Measurements from ENCODE around the gene BRINP1.

The BRINP1 gene

DNA sequence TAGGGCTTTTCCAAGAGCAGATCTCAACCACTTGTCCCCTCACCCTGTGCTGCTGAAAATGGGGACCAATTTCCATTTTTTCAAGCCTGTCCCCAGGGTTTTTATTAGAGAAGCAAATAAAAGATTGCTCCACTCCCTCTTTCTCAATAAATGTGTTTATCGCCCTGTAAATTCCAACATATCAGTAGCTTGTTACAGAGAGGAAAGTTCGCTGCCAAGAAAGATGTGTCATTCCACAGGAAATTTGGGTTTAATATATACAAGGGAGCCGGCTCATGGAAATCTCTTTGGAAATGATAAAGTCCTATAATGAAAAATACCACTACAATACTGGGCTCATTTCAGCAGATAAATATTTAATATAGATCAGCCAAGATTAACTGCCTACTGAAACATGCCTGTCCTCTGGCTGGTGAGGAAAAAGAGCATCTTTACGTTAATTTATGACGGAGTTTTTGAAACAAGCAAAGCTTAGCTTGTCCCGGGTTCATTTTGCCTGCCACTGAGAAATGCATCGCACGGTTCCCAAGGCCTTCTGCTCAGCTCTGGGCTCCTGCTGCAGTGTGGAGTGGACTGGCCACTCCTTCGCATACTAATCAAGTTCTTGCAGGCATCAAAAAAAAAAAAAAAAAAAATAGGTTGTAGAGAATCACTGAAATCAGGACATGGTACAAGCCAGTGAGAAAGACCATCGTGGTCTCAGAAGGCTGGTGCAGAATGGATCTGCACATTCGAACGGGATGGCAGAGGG lies 84.5 kb downstream of the BRINP1 start:
- Mint-ChIP-seq H3K9me3 (no peaks in the 10 kb centered on the region), H3K36me3 (ENCODE audit: insufficient read depth) (no peaks in the 10 kb centered on the region), H3K27ac (ENCODE audit: low read depth) (no peak overlapping the region), H3K4me3 (no peak overlapping the region), H3K4me1 (no peaks in the 10 kb centered on the region), H3K27me3 (no peaks in the 10 kb centered on the region)
- no peak for DNase-seq (ENCODE audit: low spot score in 2 of 2)
- ATAC-seq (replicated peaks; ENCODE audit: extremely low read depth, poor library complexity, severe bottlenecking): no peak

DNA sequence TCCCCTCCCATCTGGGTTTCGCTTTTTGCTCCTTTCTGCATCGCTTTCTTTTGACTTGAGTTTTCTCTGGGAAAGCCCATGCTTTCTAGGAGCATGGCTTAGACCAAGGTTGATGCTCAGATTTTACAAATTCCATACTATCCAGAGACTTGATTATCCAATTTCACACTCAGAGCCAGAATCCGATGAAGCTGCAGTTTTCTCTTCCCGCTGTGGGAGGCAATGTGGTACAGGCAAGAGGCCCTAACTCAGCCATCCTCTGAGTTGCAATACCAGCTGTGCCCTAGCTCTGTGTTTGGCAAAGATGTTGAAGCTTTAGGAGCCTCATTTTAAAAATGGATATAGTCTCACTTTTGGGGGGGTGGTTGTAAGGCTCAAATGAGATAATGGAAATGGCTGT lies 85.1 kb downstream of the BRINP1 start:
- ATAC-seq (replicated peaks; ENCODE audit: extremely low read depth, poor library complexity, severe bottlenecking): no peak
- no peak for DNase-seq (ENCODE audit: low spot score in 2 of 2)
- Mint-ChIP-seq H3K27ac (ENCODE audit: low read depth) (no peak overlapping the region), H3K9me3 (no peaks in the 10 kb centered on the region), H3K4me3 (no peak overlapping the region), H3K27me3 (no peaks in the 10 kb centered on the region), H3K36me3 (ENCODE audit: insufficient read depth) (no peaks in the 10 kb centered on the region), H3K4me1 (no peaks in the 10 kb centered on the region)

DNA sequence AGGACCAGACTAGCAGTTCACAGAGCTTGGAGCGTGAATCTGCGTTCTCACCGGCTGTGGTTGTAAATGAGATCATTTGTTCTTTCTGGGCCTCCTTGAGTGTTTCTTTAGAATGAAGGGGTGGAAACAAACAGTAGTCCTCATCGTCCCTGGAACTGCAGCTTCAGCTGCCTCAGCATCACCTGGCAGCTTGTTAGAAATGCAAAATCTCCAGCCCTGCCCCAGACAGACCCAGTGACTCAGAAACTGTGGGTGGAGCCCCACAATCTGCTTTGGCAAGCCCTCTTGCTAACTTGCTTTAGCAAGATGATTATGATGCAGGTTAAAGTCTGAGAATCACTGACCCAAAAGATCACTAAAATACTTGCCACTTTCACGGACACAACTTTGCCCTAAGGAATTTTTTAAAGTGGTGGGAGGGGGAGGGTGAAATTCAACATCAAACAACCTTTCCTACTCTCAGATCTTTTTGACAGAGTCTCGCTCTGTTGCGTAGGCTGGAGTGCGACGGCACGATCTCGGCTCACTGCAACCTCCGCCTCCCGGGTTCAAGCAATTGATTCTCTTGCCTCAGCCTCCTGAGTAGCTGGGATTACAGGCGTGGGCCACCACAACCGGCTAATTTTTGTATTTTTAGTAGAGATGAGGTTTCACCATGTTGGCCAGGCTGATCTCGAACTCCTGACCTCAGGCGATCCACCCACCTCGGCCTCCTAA lies 86.0 kb downstream of the BRINP1 start:
- Mint-ChIP-seq H3K9me3 (peaks cover under 1% of the 10 kb centered on the region), H3K4me1 (no peaks in the 10 kb centered on the region), H3K4me3 (no peak overlapping the region), H3K27me3 (no peaks in the 10 kb centered on the region), H3K36me3 (ENCODE audit: insufficient read depth) (no peaks in the 10 kb centered on the region), H3K27ac (ENCODE audit: low read depth) (no peak overlapping the region)
- DNase-seq (ENCODE audit: low spot score in 2 of 2) (no peak), ATAC-seq (replicated peaks; ENCODE audit: extremely low read depth, poor library complexity, severe bottlenecking) (no peak)

DNA sequence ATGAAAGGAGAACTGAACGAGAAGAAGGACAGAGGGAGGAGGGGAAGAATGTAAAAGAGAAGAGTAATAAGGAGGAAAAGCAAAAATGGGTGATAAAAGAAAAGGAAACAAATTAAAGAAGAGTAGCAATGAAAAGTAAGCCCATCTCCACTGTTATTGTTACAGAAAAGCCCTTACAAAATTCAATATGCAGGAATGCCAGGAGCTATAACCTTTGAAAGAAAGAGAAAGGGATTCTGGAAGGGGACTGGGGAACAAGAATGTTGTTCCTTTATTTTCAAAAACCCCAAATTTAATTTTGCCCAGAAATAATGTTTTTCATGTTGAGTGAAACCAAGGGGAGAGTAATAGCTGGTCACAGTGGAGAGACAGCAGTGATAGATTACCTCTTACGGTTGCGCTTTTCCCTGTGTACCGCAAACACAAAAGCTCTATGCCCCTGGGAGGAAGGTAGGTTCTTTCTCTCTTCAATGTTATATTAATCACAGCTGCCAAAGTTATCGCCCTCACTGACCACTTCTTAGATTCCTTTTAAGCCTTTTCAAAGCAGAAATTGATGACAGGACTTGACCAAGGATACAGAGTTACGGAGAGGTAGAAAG lies 86.7 kb downstream of the BRINP1 start:
- DNase-seq (ENCODE audit: low spot score in 2 of 2): no peak
- H3K36me3 Mint-ChIP-seq (ENCODE audit: insufficient read depth): no peaks in the 10 kb centered on the region
- no peak overlapping the region for H3K27ac Mint-ChIP-seq (ENCODE audit: low read depth)
- H3K4me1 Mint-ChIP-seq: no peaks in the 10 kb centered on the region
- no peak overlapping the region for H3K4me3 Mint-ChIP-seq
- no peaks in the 10 kb centered on the region for H3K27me3 Mint-ChIP-seq
- H3K9me3 Mint-ChIP-seq: peaks cover 5% of the 10 kb centered on the region
- ATAC-seq (replicated peaks; ENCODE audit: extremely low read depth, poor library complexity, severe bottlenecking): no peak

DNA sequence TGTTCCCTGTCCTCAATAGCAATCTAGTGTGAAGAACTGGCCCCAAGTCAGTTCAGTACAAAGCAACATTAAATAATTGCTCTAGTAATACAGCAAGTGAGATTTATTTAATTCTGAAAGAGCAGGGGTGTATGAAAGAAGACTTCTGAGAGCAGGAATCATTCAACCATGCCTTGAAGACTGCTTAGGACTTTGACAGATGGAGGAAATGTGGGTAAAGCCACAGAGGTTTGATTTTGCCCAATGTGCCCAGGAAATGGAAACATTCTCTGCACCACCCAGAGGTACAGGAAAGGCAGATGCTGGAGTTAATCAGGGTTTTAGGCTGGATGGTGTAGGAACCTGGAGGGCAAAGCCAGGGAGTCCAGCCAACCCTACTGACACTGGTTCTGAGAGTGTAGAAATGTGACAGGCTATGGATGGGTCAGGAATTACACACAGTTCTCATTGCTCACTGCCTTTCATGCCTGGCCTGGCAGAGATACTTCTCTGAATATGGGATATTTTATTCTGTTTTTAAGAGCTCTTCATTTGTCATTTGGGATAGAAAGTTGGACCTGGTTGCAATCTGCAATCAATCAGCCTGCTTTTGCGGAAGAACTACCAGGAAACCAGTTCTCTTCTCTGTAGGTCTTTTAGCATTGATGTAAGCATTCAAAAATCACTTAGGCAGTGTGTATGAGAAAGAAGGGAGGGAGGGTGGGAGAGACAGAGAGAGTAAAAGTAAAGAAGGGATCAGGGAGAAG lies 88.3 kb downstream of the BRINP1 start:
- H3K4me3 Mint-ChIP-seq: no peak overlapping the region
- no peak overlapping the region for H3K27ac Mint-ChIP-seq (ENCODE audit: low read depth)
- H3K4me1 Mint-ChIP-seq: no peaks in the 10 kb centered on the region
- H3K36me3 Mint-ChIP-seq (ENCODE audit: insufficient read depth): no peaks in the 10 kb centered on the region
- H3K27me3 Mint-ChIP-seq: no peaks in the 10 kb centered on the region
- DNase-seq (ENCODE audit: low spot score in 2 of 2): no peak
- peaks cover 7% of the 10 kb centered on the region for H3K9me3 Mint-ChIP-seq
- ATAC-seq (replicated peaks; ENCODE audit: extremely low read depth, poor library complexity, severe bottlenecking): no peak

DNA sequence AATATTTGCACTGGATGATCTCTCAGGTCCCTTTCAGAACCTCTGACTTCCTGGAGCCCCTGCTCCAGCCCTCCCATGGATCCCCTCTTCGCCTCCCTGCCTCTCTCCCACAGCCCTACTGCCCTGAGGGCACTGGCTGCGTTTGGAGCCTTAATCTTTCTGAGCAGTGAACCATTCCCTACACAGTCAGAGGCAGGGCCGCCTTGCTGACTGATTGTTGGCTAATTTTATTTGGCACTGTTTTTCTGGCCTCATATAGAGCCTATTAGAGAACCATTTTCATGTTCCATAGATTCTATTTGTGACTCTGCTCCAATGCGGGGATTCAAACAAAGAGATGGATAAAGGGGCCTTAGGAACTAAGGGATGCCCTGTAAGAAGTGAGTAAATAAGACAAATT lies 91.1 kb downstream of the BRINP1 start:
- no peaks in the 10 kb centered on the region for H3K36me3 Mint-ChIP-seq (ENCODE audit: insufficient read depth)

DNA sequence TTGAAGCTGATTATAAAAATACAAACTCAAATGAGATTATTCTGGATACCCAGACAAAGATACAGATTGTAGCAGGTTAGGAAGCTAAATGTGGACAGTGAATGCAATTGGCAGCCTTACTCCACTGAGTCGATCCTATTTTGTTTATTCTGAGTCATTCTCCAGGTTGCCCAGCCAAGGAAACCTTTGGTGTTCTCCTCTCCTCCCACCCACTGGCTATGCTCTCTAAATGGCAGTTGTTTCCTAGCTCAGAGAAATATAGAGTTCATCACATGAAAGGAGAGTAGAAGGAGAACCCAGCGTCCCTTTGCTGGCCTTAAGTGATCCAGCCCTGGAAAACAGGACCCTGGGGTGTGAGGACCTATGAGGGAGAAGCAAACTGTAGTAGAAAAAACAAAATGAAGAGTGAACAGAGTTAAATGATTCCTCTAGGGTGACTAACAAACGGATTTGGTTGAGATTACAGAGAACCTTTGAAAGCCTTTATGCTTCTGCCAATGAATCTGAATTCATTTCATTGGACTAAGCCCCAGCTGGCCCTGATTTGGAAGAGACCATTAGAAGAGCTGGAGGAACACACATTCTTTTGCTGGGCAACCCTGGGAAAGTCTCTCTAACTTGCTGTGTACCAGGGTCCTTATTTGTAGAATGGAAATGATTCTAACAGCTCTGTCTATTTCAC lies 95.1 kb downstream of the BRINP1 start:
- H3K4me3 Mint-ChIP-seq: no peak overlapping the region
- H3K27me3 Mint-ChIP-seq: no peaks in the 10 kb centered on the region
- ATAC-seq (replicated peaks; ENCODE audit: extremely low read depth, poor library complexity, severe bottlenecking): no peak
- DNase-seq (ENCODE audit: low spot score in 2 of 2): no peak
- no peaks in the 10 kb centered on the region for H3K36me3 Mint-ChIP-seq (ENCODE audit: insufficient read depth)
- H3K27ac Mint-ChIP-seq (ENCODE audit: low read depth): no peak overlapping the region
- H3K9me3 Mint-ChIP-seq: peaks cover 29% of the 10 kb centered on the region
- H3K4me1 Mint-ChIP-seq: no peaks in the 10 kb centered on the region

More for the DNA sequence above, 91.1 kb downstream of the BRINP1 start:
- no peak for DNase-seq (ENCODE audit: low spot score in 2 of 2)
- H3K4me1 Mint-ChIP-seq: no peaks in the 10 kb centered on the region
- H3K9me3 Mint-ChIP-seq: peaks cover 15% of the 10 kb centered on the region
- H3K27ac Mint-ChIP-seq (ENCODE audit: low read depth): no peak overlapping the region
- H3K27me3 Mint-ChIP-seq: no peaks in the 10 kb centered on the region
- no peak overlapping the region for H3K4me3 Mint-ChIP-seq
- ATAC-seq (replicated peaks; ENCODE audit: extremely low read depth, poor library complexity, severe bottlenecking): no peak

DNA sequence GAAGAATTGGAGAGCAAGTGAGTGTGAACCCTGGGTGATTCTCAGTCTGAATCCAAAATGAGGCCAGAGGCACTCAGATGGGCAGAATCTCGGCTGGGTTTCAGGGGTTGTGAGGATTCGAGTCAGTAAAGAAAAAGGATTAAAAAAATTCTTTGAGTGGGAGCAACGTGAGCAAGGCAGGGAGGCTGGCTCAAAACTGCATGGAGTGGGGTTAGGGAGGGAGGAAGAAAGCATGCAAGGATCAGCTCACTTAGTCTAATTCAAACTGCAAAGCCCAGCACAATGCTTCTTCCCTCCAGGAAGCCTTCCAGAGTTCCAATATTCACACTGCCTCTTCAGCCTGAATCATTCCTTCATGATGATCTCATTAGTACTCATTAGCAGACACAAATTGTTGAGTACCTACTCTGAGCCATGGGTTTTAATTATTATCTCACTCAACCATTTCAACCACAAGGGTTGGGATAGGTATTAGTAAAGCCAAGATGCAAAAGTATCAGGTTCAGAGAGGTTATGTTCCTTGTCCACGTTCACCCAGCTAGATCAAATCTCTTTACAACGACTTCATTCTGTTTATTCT lies 95.8 kb downstream of the BRINP1 start:
- H3K36me3 Mint-ChIP-seq (ENCODE audit: insufficient read depth): no peaks in the 10 kb centered on the region
- peaks cover 29% of the 10 kb centered on the region for H3K9me3 Mint-ChIP-seq
- no peak overlapping the region for H3K4me3 Mint-ChIP-seq
- H3K27me3 Mint-ChIP-seq: no peaks in the 10 kb centered on the region
- ATAC-seq (replicated peaks; ENCODE audit: extremely low read depth, poor library complexity, severe bottlenecking) (no peak), DNase-seq (ENCODE audit: low spot score in 2 of 2) (no peak)
- no peaks in the 10 kb centered on the region for H3K4me1 Mint-ChIP-seq
- H3K27ac Mint-ChIP-seq (ENCODE audit: low read depth): no peak overlapping the region

DNA sequence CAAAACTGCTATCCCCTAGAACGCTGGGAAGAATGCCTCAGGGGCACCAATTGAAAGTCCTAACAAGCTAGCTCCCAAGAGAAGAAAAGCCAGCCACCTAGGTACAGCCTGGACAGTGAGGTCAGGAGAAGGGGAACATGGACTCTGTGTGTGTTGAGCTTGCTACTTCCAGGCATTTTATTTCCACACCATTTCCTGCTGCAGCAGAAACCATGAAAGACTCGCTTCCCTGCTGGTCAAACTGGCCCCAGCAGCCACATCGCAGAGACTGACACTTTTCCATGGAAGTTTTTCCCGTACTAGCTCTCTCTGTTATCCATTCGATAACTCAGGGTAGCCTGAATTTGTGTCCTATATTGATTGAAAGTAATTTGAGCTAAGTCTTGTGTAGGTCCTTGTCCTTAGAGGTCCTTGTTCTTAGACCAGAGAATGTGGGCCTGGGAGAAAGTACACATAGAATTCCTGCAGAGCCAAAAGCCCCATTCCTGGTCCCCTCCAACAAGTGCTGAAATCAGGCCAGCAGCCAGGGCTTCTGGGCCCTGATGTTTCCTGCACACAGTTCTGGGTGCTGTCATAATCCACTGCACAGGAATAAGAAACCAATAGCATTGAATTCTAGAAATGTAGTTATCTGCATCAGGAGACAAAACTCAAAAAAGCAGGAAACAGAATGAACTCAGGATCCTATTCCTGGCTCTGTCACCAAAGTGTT lies 96.6 kb downstream of the BRINP1 start:
- DNase-seq (ENCODE audit: low spot score in 2 of 2): no peak
- Mint-ChIP-seq H3K27me3 (no peaks in the 10 kb centered on the region), H3K4me3 (no peak overlapping the region), H3K27ac (ENCODE audit: low read depth) (no peak overlapping the region), H3K9me3 (peaks cover 27% of the 10 kb centered on the region), H3K36me3 (ENCODE audit: insufficient read depth) (no peaks in the 10 kb centered on the region), H3K4me1 (no peaks in the 10 kb centered on the region)
- ATAC-seq (replicated peaks; ENCODE audit: extremely low read depth, poor library complexity, severe bottlenecking): no peak

DNA sequence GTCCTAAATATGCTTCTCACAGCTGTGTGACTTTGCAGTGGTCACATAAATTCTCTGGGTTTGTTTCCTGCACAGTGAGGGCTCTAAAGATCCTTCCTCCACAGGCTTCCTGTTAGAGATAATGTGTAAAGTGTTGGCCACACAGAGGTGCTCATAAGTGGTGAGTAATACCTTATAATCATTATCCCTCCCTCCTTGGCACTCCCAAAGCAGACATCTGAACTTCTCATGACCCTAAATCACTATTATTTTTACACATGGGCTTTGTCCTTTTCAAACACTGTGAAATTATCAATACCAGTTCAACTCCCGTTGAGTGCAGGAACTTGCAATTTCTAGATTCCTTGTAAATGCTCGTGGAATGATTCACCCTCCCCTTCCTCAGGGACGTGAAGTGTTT lies 100.2 kb downstream of the BRINP1 start:
- Mint-ChIP-seq H3K36me3 (ENCODE audit: insufficient read depth) (no peaks in the 10 kb centered on the region), H3K4me1 (no peaks in the 10 kb centered on the region), H3K4me3 (no peak overlapping the region), H3K27me3 (no peaks in the 10 kb centered on the region), H3K9me3 (peaks cover 36% of the 10 kb centered on the region), H3K27ac (ENCODE audit: low read depth) (no peak overlapping the region)
- DNase-seq (ENCODE audit: low spot score in 2 of 2) (no peak), ATAC-seq (replicated peaks; ENCODE audit: extremely low read depth, poor library complexity, severe bottlenecking) (no peak)

DNA sequence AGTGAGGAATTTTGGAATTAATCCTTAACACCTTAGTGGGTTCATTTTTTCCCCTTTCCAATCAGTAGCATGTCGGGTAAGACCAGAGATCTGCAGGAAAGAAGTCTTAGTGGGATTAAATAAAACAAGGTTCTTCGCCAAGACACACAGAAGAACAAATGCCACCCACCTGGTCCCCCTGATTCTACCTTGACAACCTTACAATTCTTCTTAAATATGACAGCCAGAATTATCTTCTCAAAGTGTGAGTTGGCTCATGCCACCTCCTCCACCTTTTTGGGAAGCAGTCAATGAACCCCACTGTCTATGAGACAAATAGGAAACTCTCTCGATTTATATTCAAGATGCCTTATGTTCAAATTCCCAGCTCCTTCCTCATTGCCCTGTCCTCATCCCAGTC lies 105.1 kb downstream of the BRINP1 start:
- Mint-ChIP-seq H3K9me3 (peaks cover 20% of the 10 kb centered on the region), H3K36me3 (ENCODE audit: insufficient read depth) (no peaks in the 10 kb centered on the region), H3K4me3 (no peak overlapping the region), H3K27me3 (no peaks in the 10 kb centered on the region), H3K4me1 (no peaks in the 10 kb centered on the region), H3K27ac (ENCODE audit: low read depth) (no peak overlapping the region)
- ATAC-seq (replicated peaks; ENCODE audit: extremely low read depth, poor library complexity, severe bottlenecking) (no peak), DNase-seq (ENCODE audit: low spot score in 2 of 2) (no peak)

Measured in central memory CD8-positive, alpha-beta T cell (primary cell).